HG02981 (cell line): ENCODE data around the gene CDH2.

Experiments
- ATAC-seq: cut with Tn5 transposase; IDR thresholded peaks from one replicate; pipeline ENCODE4 v1.9.1; 2021; ENCODE audit warnings: mild to moderate bottlenecking, moderate library complexity; ENCODE audit not compliant: unreplicated experiment

CDH2 gene

DNA sequence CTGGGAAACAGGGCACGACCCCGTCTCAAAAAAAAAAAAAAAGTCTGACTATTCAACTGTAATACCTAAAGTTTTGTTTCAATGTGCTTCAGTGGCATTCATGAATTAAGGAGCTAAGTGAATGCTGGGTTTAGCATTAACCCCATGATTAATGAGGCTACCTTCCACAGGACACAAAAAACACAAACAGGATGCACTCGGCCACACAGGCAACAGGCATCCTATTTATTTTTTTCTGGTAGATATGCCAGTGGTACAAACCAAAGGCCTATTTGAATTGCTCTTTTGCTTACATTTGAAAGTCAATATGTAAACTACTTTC, 48.3 kb downstream of the CDH2 start:
- no peak for ATAC-seq

DNA sequence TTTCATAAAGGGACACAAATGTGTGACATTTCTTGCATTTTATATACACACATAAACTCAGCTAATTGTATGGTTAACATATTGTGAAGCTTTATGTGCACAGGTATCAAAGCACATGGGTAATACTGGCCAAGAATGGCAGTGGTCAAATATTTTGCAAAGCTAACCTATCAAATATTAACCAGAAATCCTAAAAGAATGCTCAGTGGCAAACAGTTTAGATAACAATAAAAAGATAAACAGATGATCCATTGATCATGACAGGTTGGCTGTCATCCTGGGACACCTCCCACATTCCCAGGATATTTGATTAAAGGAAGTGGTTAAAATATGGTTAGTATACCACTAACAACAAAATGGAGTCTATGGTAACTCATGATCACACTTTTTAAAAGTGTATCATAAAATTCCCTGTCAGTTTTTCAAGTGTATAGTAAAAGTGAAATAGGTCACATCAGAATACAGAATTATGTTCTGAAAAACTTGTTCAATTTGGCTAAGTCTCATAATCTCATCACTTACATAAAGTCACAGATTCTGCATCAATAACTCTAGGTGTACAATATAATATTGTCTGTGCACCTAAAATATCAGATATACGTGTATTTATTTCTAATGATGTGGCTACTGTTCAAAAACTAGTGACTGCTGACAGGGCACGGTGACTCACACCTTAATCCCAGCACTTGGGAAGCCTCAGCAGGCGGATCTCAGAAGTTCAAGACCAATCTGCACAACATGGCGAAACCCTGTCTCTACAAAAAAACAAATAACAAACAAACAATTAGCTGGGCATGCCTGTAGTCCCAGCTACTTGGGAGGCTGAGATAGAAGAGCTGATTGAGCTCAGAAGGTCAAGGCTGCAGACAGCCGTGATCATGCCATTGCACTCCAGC, 48.9 kb downstream of the CDH2 start:
- no peak for ATAC-seq

DNA sequence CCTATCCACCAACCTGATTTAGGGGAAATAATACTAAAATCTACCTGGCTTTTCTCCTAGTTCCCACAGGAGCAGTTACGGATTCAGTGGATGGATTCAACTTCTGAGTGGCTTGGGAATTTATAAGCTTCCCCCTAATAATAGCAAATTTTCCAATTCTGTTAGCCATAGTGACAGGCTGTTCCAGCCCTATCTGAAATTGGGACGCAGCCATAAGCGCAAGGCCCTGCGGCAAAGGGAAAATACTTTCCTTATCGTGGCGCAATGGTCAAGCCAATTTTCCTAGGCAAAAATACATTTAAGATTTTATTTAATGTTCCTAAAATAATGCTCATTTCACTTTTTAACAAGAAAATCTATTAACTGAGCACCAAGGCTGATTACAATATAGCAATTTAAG, 49.7 kb downstream of the CDH2 start:
- ATAC-seq = no peak

DNA sequence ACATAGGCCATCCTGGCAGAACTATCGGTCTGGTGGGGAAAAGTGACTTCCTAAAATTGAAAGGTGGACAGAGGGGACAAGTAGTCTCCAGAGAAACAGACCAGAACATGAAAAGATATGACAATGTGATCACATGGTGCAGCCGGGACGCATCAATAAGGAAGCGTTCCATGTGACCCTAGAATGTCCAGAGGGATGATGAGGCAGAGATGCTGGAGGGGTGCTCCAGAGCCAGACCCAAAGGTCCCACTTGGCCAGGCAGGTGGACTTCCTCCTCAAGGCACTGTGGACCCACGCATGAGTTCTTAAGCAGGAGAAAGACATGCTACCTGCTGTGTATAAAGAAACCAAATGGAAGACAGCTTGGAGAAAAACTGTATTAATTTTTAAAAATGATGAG, 50.2 kb downstream of the CDH2 start:
- ATAC-seq = no peak

DNA sequence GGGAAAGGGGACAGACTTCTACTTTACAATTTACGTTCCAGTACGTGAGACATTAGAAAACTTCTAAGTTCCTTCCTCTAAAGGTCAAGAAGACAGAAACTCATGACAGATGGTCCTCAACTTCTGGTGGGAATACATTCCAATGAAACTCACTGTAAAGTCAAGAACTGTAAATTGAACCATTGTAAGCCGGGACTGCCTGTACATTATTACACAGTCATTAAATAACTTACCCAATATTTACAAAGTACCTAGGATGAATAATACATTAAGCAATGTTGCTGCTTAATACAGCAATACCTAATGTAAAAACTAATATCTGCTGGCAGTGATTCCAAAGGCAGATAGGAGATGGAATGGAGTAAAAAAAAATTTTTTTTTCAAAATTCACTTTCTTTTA, 51.9 kb downstream of the CDH2 start:
- no peak for ATAC-seq

DNA sequence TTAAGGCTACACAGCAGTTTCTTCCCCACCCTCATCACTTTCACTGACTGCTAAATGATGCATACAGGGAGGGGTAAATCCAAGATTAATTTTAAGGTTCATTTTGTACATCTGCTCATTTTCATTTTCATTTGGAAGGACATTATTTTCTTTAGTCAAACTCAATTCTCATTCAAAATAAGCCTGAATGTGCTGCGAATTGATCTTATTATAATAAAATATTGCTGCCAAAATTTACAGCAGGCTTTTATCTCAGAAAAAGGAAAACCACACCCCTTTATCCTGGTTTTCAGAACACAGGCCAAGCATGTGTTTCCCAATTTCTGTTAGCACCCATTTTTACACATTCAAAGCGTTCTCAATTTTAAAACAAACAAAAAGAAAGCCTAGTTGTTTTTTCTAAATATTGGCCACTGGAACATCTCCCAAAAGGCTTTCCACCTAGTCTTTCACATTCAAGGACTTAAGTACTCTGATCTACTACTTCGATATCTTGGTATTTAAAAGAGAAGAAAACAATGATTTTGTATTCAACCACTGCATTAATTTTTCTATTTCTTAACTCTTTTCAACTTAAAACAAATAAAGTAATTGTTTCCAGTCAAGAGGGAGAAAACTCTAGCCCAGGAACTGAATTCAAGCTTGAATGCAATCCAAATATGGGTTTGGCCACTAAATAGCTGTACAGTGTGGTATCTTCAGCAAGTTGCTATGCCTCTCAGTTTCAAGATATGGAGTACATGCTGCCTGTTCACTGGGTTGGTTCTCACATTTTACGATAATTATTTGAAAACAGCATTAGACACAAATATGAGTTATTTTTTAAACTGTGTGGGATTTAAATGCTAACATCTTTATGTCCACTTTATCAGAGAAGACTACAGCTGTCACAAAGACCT, 52.5 kb downstream of the CDH2 start:
- no peak for ATAC-seq

DNA sequence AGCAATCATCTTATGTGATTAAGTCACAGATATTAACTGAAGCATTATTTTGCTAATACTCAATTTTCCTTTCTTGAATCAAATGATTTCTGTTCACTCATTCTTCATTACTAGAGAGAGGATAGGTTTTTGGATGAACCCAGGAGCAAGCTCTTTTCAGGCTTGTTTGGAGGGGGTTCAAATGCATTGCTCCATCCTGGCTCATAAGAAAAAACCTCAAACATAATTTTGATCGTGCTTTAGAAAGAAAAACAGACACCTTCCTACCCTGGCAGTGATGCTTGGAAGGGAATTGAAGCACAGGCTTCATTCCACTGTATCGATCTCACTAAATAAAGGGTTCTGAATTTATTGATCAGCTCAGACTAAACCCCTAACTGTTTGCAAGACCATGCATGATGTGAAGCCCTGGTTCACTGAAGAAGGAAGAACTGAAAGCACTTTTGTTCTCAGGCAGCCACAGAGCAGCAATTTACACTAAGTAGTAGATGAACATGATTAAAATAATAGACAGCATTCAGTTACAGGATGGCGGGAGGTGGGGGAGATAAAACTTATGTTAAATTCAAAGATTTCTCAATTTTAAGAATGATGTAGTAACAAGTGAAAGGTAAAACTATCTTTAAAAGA, 53.4 kb downstream of the CDH2 start:
- no peak for ATAC-seq

DNA sequence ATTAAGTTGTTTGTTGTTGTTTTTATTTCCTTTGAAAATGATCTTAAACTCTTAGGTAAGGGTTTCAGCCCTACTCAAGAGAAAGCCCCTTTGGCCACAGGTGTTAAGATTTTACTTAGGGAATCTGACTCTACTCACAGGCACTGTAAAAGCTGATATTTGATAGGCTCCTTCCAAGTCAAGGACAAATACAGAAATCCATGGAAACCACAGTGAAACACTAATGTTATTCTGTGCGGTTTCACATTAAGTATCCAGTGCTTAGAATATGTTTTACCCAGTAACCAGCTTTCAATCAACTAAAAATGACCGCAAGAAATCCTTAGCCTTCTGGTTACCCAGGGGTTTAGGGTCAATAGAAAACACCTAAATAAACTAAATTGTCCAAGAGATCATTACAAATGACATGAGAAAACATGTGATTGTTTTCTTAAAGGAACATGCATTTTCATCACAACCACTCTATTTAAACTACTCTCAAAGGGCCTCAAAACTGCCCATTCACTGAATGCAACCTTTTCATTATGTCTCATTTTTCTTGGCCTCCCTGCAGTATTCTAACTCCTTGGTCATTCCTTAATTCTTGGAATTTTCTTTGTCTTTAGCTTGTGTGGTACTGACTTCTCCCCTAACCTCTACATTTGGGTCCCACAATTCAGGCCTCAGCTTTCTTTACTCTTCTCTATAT, 56.0 kb downstream of the CDH2 start:
- ATAC-seq = no peak

DNA sequence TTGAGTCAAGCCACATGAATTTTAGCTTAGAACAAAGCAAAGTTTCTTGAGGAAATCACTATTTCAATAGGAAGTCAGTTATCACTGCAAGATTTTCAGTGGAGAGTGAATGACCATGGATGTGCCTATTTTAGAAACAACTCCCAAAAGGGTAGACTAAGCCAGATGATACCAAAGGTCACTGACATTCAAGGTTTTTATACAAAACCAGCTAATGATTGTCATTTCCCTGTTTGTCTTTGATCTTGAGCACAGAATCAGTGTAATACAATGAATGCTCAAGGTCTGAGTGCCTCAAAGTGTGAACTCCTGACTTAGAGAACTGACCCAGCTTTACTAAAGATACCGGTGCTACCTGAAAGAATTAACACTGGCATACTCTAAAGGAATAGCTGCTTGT, 60.5 kb downstream of the CDH2 start:
- no peak for ATAC-seq

DNA sequence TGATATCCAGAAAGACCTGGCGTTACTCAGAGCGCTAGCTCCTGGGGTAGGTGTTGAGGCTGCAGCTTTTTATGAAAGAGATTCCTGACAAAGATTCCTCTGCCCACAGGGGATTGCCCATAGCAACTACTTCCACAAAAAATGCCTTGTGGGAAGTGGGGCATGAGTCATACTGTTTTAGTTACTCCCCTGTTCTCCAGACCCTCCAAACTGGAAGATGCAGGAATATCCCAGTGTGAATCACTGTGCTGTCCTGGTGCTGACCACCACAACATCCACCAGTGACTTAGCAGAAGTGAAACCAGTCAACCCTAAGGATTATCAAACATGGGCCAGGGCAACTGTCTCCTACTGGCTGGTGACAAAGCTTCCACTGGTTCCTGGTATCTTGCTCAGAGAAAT, 61.8 kb downstream of the CDH2 start:
- no peak for ATAC-seq

DNA sequence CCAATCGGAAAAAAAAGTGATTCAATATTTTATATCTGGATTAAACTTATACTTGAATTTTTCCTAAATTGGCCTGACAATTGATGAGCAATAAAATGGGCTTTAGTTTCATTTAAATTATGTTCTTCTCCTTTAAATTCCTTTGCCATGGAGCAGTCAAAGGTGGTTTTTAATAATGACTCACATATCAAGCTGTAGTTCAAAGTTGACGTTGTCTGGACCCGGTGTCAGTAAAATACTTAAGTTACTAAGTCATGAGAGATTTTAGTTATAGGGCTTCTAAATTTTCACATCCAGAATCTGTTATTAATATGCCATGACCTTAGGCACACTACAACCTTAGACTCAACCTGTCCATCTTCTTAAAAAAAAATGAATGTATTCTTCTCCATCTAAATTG, 62.5 kb downstream of the CDH2 start:
- no peak for ATAC-seq

DNA sequence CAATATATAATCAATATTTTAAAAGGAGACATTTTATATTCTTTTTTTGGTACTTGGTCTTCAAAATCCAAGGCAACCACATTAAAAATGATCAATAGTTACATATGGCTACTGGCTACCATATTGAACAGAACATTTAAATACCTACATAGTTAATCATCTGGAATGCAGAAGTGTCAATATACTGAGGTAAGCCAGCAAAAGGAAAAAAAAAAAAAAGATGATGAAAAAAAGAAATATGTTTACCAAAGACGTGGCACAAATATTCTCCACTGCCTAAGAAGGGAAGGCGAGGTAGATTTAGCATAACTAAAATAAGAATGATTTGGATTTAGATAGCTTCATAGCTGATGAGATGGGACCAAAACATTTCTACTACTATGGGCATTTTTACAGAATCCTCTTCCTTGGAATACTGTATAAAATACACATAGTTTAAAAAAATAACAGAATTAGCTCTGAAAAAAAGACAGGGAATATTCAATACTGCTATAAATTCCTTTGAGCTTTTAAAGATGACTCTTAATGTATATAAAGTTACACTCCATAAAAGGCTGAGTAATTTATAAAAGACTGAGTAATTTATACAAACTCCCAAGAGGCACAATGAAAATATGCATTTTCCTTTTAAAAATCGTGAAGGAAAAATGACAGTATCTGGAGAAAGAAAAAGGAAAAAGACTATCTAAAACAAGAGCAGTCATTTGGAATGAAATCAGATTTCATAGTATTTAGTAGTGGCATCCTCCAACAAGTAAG, 63.5 kb downstream of the CDH2 start:
- ATAC-seq = no peak

DNA sequence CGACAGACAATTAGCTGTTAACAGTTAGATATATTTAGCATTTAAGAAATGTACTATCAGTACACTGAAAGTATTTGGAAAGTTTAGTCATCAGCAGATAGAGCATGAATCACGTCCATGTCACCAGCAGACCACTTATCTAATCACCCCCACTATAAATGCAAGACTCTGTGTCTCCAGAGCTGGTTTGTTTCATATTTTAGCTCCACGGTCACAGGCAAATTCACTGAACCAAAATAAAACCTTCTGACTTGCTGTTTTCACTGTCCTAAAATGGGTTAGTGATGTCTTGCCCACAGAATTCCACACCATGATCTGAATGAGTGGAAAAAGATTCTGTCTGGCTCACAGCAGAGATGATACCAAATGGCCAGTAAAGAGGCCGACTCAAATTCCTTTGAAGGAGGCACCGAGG, 64.9 kb downstream of the CDH2 start:
- no peak for ATAC-seq

DNA sequence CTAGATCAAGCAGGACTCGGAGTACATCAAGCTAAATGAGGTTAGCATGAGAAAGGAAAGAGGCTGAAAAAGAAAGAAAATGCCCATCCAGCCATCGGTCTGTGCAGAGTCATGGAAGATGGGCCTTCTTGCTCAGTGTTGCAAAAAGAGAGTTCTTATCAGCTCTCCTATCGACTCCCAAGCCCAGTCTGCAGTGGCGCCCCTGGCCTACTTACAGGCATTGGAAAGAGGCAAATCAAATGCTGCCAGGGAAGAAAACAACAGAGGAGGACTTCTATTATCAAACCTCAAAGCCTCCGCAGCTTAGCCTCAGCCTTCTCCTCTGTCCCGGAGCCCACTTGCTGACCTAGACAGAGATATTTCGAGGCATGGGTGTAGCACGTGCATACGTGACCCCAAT, 66.0 kb downstream of the CDH2 start:
- ATAC-seq = no peak

DNA sequence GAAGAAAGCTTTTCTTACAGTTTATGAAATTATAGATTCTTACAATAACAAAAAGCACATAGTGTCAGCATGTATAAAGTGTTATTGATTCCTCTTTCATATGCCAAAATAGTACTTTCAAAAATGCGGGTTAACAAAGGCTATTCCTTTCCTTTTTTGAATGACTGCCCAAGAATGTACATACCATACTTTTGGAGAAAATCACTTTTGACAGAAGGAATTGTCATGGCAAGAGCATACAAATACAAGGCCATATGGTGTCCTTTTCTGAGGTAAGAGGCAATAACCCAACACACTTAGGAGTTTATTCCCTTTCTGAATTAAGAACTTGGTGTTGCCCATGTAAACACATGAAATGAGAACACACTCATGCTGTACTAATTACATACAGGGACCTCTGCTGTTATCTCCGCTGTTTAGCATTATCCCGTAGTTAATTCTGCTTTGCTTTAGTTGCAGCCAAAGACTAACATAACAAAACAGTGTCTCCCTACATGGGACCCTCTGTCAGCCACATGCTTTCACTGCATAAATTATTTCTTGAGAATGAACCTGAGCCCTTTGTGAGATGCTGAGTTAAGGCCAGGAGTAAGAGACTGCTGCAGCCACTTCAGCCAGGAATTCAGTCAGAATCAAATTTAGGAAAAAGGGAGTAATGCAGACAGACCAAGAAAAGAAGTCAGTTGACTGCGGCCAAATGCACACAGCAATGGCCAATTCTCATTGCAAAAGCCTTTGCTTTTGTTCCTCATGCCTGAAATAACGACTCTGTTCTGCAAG, 67.0 kb downstream of the CDH2 start:
- ATAC-seq = no peak

DNA sequence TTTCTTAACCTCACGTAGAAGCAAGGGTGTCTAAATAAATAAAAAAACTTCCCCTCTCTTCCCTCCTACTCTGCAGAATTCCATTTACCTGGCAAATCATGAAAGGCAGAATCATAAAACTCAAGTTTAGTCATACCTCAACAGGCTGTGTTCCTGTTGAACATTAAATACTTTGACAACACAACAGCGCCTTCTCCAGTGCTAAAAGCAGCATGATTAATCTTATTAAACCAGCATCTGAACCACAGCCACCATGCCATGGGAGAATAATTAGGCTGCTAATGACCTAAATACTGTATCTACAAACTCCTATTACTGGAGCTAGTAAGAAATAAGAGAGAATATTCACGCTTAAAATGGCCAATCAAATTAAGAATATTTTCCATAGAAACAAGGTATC, 68.1 kb downstream of the CDH2 start:
- no peak for ATAC-seq

DNA sequence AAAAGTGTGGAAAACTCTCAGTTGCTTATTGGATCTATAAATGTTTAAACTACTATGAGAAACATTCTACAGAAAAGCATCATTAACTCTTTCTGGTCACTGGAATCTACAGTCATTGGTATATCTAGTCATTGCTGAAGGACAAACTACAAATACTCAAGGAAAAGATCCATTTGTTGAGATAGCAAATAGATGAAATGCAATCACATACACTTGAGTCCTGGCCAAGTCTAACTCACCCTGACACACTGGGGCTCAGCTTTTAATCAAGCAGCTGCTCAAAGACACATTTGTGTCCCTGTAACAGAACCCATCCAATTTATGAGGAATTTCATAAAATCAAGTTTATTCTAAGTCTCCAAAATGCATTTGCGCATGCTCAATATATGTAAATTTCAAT, 68.7 kb downstream of the CDH2 start:
- no peak for ATAC-seq

DNA sequence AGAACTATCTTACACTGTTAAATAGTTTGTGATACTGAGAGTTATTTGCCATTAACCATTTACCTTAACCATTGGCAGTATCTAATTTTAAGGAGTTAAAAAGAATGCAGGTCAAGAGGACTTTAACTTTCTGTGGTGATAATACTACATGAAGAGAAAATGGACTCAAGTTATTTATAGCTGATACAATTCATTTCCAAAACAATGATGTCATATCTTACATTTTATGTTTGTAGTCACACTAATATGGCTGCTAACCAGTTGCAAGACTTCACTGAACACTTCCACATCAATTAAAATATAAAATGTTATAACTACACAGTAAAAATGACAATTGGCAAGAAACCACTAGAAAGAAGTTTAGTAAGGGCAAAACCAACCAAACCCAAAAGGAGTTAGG, 77.7 kb downstream of the CDH2 start:
- no peak for ATAC-seq

DNA sequence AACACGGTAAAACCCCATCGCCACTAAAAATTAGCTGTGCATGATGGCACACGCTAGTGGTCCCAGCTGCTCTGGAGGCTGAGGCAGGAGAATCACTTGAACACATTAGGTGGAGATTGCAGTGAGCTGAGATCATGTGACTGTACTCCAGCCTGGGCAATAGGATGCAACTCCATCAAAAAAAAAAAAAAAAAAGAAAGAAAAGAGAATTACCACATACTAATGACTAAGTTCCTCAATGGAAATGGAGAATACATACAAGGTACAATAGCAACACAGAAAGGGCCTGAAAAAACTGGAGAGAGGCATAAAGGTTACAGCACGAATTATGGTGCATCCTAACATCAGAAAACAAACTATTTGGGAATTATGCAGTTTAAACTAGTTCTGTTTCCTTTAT, 81.3 kb downstream of the CDH2 start:
- ATAC-seq = no peak

DNA sequence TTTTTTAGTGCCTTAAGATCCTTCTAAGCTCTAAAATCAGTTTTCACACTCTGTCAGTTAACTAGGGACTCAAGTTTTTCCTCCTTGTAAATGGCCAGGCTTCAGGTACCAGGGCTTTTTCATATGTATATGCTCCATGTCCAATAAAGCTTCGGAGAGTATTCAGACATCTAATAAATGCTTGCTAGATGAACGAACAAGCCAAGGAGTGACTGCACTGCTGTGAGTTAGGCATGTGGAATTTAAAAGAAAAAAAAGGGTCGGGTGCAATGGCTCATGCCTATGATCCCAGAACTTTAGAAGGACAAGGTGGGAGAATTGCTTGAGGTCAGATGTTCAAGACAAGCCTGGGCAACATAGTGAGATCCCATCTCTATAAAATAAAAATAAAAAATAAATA, 81.9 kb downstream of the CDH2 start:
- no peak for ATAC-seq
